Aorta (tissue), 5 donors: ENCODE data around the gene CKAP2L. TPM values are rescaled to one million over a fixed set of nuclear protein-coding genes. Genes with fewer than 3 reads are reported as not detected.

ENCODE experiments used
- ATAC-seq: fragments of 200-7000 bp; cut with Tn5 transposase; one replicate; pipeline ENCODE4 v1.9.1; 2022; ENCODE audit warnings: moderate library complexity; ENCODE audit not compliant: low FRiP score
- DNase-seq, 2 donors: peaks; one replicate each; pipeline ENCODE4 v3.0.0-alpha.2; 2020
- H3K27ac ChIP-seq, 2 donors: one replicate each; pipeline ENCODE4 v1.5.1; 2013; ENCODE audit warnings: low read length in 2 of 2, mild to moderate bottlenecking in 2 of 2, moderate library complexity in 2 of 2, control low read depth in 1 of 2, inconsistent platforms in 1 of 2, low read depth in 1 of 2
- H3K27me3 ChIP-seq, 2 donors: one replicate each; pipeline ENCODE4 v1.6.1; 2013; ENCODE audit warnings: control low read depth in 1 of 2, low read length in 1 of 2, mild to moderate bottlenecking in 1 of 2, moderate library complexity in 1 of 2; ENCODE audit not compliant: insufficient read depth in 2 of 2, control insufficient read depth in 1 of 2
- H3K36me3 ChIP-seq, 2 donors: one replicate each; pipeline ENCODE4 v1.6.1; 2013; ENCODE audit warnings: control low read depth in 1 of 2, low read length in 1 of 2, mild to moderate bottlenecking in 1 of 2; ENCODE audit not compliant: insufficient read depth in 2 of 2, control insufficient read depth in 1 of 2
- H3K4me1 ChIP-seq, 2 donors: one replicate each; pipeline ENCODE4 v1.6.1; 2013; ENCODE audit warnings: low read length in 2 of 2, control low read depth in 1 of 2, mild to moderate bottlenecking in 1 of 2, moderate library complexity in 1 of 2; ENCODE audit not compliant: insufficient read depth in 2 of 2, control insufficient read depth in 1 of 2
- H3K4me3 ChIP-seq, 2 donors: one replicate each; pipeline ENCODE4 v1.5.1; 2013; ENCODE audit warnings: low read length in 2 of 2, control low read depth in 1 of 2, mild to moderate bottlenecking in 1 of 2
- H3K9me3 ChIP-seq: one replicate; pipeline ENCODE4 v1.6.1; 2013; ENCODE audit warnings: mild to moderate bottlenecking, low read length; ENCODE audit not compliant: control insufficient read depth
- WGBS, 2 donors: extraction: QIAGEN DNeasy Blood & Tissue Kit; methylation state at CpG; one replicate each; pipeline ENCODE4 v1.1.7; 2013; 5-methylcytosine and 5-hydroxymethylcytosine counted together
- intact Hi-C, 2 donors: fragments of 100-400 bp; cut with DNase I; formaldehyde crosslinking; loops; one replicate each; pipeline versions ENCODE4 v1.14.2 to v1.15.0; 2022
- polyA plus RNA-seq, 2 donors: library from polyadenylated mRNA; stranded (reverse); fragments of 200-250 nt; gene quantifications; one replicate each; pipeline ENCODE4 v1.2.3, GENCODE V29; 2013
- total RNA-seq, 2 donors: library from RNA; stranded (reverse); fragmentation: NEBNext Ultra II Directional; extraction: Animal tissue kit (Norgen Biotek cat#: 25700); gene quantifications; one replicate each; pipeline ENCODE4 v1.2.1, GENCODE V29; 2021
- donor health status: healthy with polysubstance abuse.
- donor health status: Bipolar disorder and iron deficiency.
- donor health status: DM: no; HTN: no; CAD: no.
- donor health status: DM: no; HTN: no; CAD: no.
- donor health status: DM: yes; HTN: yes; CAD: no.

Gene CKAP2L
- total and polyA plus RNA-seq, 4 donors, result under 0.01 to 0.69 (median 0.36) TPM

GRCh38 chr2:112793449-112793978 lies 29.1 kb upstream of the CKAP2L start:
- no peaks in the 10 kb centered on the region for H3K4me1 ChIP-seq
- H3K4me3 ChIP-seq, result no peak overlapping the region
- H3K27ac ChIP-seq, result no peak overlapping the region
- DNase-seq, result no peak
- ATAC-seq, result no peak
- H3K36me3 ChIP-seq, result no peaks in the 10 kb centered on the region
- H3K27me3 ChIP-seq, result no peaks in the 10 kb centered on the region
- WGBS, 2 donors, result 42 to 46% methylated on average over 3 of the region's 3 CpGs
- no peaks in the 10 kb centered on the region for H3K9me3 ChIP-seq
- intact Hi-C loops, result no loop called here

- Histone ChIP-seq H3K4me1 (no peaks in the 10 kb centered on the region), H3K36me3 (no peaks in the 10 kb centered on the region), H3K9me3 (no peaks in the 10 kb centered on the region), H3K4me3 (no peak overlapping the region), H3K27me3 (no peaks in the 10 kb centered on the region), H3K27ac (no peak overlapping the region)
- intact Hi-C loops, result no loop called here
- 75 to 76% methylated on average over 5 of the region's 5 CpGs for WGBS, 2 donors
- DNase-seq, result no peak
- ATAC-seq, result no peak
Observed at GRCh38 chr2:112792419-112792818, 28.0 kb upstream of the CKAP2L start.

GRCh38 chr2:112791693-112792230 lies 27.4 kb upstream of the CKAP2L start:
- WGBS, 2 donors, result 93 to 98% methylated on average over 3 of the region's 3 CpGs
- intact Hi-C loops, result no loop called here
- no peaks in the 10 kb centered on the region for H3K4me1 ChIP-seq
- ATAC-seq (no peak), DNase-seq (no peak)
- no peaks in the 10 kb centered on the region for H3K27me3 ChIP-seq
- H3K36me3 ChIP-seq, result no peaks in the 10 kb centered on the region
- no peak overlapping the region for H3K4me3 ChIP-seq
- H3K27ac ChIP-seq, result no peak overlapping the region
- H3K9me3 ChIP-seq, result no peaks in the 10 kb centered on the region

GRCh38 chr2:112791019-112791418 lies 26.6 kb upstream of the CKAP2L start:
- Histone ChIP-seq H3K4me3 (no peak overlapping the region), H3K4me1 (no peaks in the 10 kb centered on the region), H3K27ac (no peak overlapping the region), H3K27me3 (no peaks in the 10 kb centered on the region), H3K36me3 (no peaks in the 10 kb centered on the region), H3K9me3 (no peaks in the 10 kb centered on the region)
- ATAC-seq, result no peak
- DNase-seq, result no peak
- intact Hi-C loops, result no loop called here
- WGBS, 2 donors, result 89 to 95% methylated on average over 3 of the region's 3 CpGs

- no peak for ATAC-seq
- 92 to 95% methylated on average over 5 of the region's 5 CpGs for WGBS, 2 donors
- intact Hi-C loops, result no loop called here
Observed at GRCh38 chr2:112790305-112790704, 25.9 kb upstream of the CKAP2L start.

GRCh38 chr2:112789186-112789585 lies 24.8 kb upstream of the CKAP2L start:
- Histone ChIP-seq H3K4me3 (no peak overlapping the region), H3K27me3 (no peaks in the 10 kb centered on the region), H3K27ac (no peak overlapping the region), H3K4me1 (no peaks in the 10 kb centered on the region), H3K36me3 (no peaks in the 10 kb centered on the region), H3K9me3 (no peaks in the 10 kb centered on the region)
- DNase-seq (no peak), ATAC-seq (no peak)
- 86 to 88% methylated on average over 1 of the region's 1 CpG for WGBS, 2 donors
- intact Hi-C loops, result no loop called here

More at GRCh38 chr2:112790305-112790704, 25.9 kb upstream of the CKAP2L start:
- no peaks in the 10 kb centered on the region for H3K9me3 ChIP-seq
- no peak overlapping the region for H3K4me3 ChIP-seq
- H3K4me1 ChIP-seq, result no peaks in the 10 kb centered on the region
- H3K27me3 ChIP-seq, result no peaks in the 10 kb centered on the region
- DNase-seq, result no peak
- no peak overlapping the region for H3K27ac ChIP-seq
- H3K36me3 ChIP-seq, result no peaks in the 10 kb centered on the region

DNA sequence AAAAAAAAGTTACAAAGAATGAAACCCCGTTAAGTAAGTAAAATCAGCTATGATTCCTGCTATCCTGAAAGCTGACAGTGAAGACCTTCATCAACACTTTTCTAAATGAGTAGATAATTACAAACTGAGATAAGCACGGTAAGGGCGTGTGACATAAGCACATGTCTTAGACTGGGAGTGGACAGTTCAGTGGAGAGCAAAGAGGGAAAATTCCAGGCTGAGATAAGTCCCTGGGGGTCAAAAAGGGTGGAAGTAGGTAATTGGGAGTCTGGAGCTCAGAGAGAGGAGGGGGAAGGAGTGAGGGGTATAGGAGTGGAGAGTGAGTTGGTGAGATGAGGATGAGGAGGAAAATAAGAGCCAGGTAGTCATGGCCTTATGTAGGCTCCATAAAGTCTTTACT lies 24.2 kb upstream of the CKAP2L start:
- DNase-seq (no peak), ATAC-seq (no peak)
- no peaks in the 10 kb centered on the region for H3K36me3 ChIP-seq
- no peaks in the 10 kb centered on the region for H3K9me3 ChIP-seq
- H3K27ac ChIP-seq, result no peak overlapping the region
- no peaks in the 10 kb centered on the region for H3K4me1 ChIP-seq
- intact Hi-C loops, result no loop called here
- no peak overlapping the region for H3K4me3 ChIP-seq
- no peaks in the 10 kb centered on the region for H3K27me3 ChIP-seq
- 91% methylated on average over 3 of the region's 3 CpGs for WGBS, 2 donors

GRCh38 chr2:112787729-112788393 lies 23.5 kb upstream of the CKAP2L start:
- no peak for DNase-seq
- Histone ChIP-seq H3K4me1 (no peaks in the 10 kb centered on the region), H3K4me3 (no peak overlapping the region), H3K9me3 (no peaks in the 10 kb centered on the region), H3K27ac (no peak overlapping the region), H3K27me3 (no peaks in the 10 kb centered on the region), H3K36me3 (no peaks in the 10 kb centered on the region)
- intact Hi-C loops, result no loop called here
- 87 to 89% methylated on average over 4 of the region's 4 CpGs for WGBS, 2 donors
- ATAC-seq, result no peak

GRCh38 chr2:112787294-112787693 lies 22.9 kb upstream of the CKAP2L start:
- H3K27me3 ChIP-seq, result no peaks in the 10 kb centered on the region
- intact Hi-C loops, result no loop called here
- DNase-seq (no peak), ATAC-seq (no peak)
- no peaks in the 10 kb centered on the region for H3K4me1 ChIP-seq
- no peak overlapping the region for H3K27ac ChIP-seq
- H3K36me3 ChIP-seq, result no peaks in the 10 kb centered on the region
- no peak overlapping the region for H3K4me3 ChIP-seq
- 93% methylated on average over 3 of the region's 3 CpGs for WGBS, 2 donors
- no peaks in the 10 kb centered on the region for H3K9me3 ChIP-seq
